ENCODE results near the gene SKP1. TPM values are rescaled to one million over a fixed set of nuclear protein-coding genes. Genes with fewer than 3 reads are reported as not detected.

Gene SKP1
- polyA plus RNA-seq, 3 donors, result 937 to 1,021 (median 984) TPM

- DNase-seq (ENCODE audit: low read depth in 3 of 3, low spot score in 2 of 3), result peak in 1 of 3 donors; percentile 54
Measured at GRCh38 chr5:134113902-134114875, 62.6 kb downstream of the SKP1 start, which contains the start of gene TCF7. Gene TCF7 (plus strand): TSS chr5:134114681. CDS start chr5:134114907, 226 bp downstream.

- no peak for DNase-seq (ENCODE audit: low read depth in 3 of 3, low spot score in 2 of 3)
Measured at GRCh38 chr5:134113363-134113889, 63.3 kb downstream of the SKP1 start.

GRCh38 chr5:134112726-134113362 lies 63.9 kb downstream of the SKP1 start:
- DNase-seq (ENCODE audit: low read depth in 3 of 3, low spot score in 2 of 3), result no peak

GRCh38 chr5:134111741-134112647 lies 64.8 kb downstream of the SKP1 start:
- DNase-seq (ENCODE audit: low read depth in 3 of 3, low spot score in 2 of 3), result no peak

- no peak for DNase-seq (ENCODE audit: low read depth in 3 of 3, low spot score in 2 of 3)
Measured at GRCh38 chr5:134110382-134110781, 66.4 kb downstream of the SKP1 start.

- no peak for DNase-seq (ENCODE audit: low read depth in 3 of 3, low spot score in 2 of 3)
Measured at GRCh38 chr5:134107779-134108178, 69.0 kb downstream of the SKP1 start.

- no peak for DNase-seq (ENCODE audit: low read depth in 3 of 3, low spot score in 2 of 3)
Measured at GRCh38 chr5:134106991-134107701, 69.6 kb downstream of the SKP1 start.

- DNase-seq (ENCODE audit: low read depth in 3 of 3, low spot score in 2 of 3), result no peak
Measured at GRCh38 chr5:134103998-134104654, 72.6 kb downstream of the SKP1 start.

GRCh38 chr5:134103397-134103796 lies 73.4 kb downstream of the SKP1 start:
- no peak for DNase-seq (ENCODE audit: low read depth in 3 of 3, low spot score in 2 of 3)

- no peak for DNase-seq (ENCODE audit: low read depth in 3 of 3, low spot score in 2 of 3)
Measured at GRCh38 chr5:134101686-134102439, 74.9 kb downstream of the SKP1 start.

- DNase-seq (ENCODE audit: low read depth in 3 of 3, low spot score in 2 of 3), result no peak
Measured at GRCh38 chr5:134100283-134101091, 76.3 kb downstream of the SKP1 start.

GRCh38 chr5:134099939-134100282 lies 76.8 kb downstream of the SKP1 start:
- no peak for DNase-seq (ENCODE audit: low read depth in 3 of 3, low spot score in 2 of 3)

- no peak for DNase-seq (ENCODE audit: low read depth in 3 of 3, low spot score in 2 of 3)
Measured at GRCh38 chr5:134099288-134099872, 77.4 kb downstream of the SKP1 start.

All from right renal cortex interstitium (tissue), 3 donors.